Measurements from ENCODE around the gene TRIM54.

GRCh38 chr2:27354597-27354927 lies 72.3 kb downstream of the TRIM54 start:
- TF ChIP-seq ARNT (IDR thresholded peaks at IDR 0.05) (no peak), SP1 (IDR thresholded peaks at IDR 0.05) (no peak), SUZ12 (IDR thresholded peaks at IDR 0.05) (no peak), FOXA1 (IDR thresholded peaks at IDR 0.05) (no peak), HDGF (IDR thresholded peaks at IDR 0.05; ENCODE audit: borderline replicate concordance) (no peak)

Data from HEK293T (cell line).